COLO829 (cell line): Measurements from ENCODE around the gene LSP1.
"Not testable (repeated sequence)": the region's sequence is repeated elsewhere in the genome, so short reads cannot be mapped to it uniquely, and the experiment has no call there.

Experiments used
- DNase-seq: peaks from one replicate; pipeline ENCODE4 v3.0.0; 2012; ENCODE audit warnings: low spot score

Gene LSP1

DNA sequence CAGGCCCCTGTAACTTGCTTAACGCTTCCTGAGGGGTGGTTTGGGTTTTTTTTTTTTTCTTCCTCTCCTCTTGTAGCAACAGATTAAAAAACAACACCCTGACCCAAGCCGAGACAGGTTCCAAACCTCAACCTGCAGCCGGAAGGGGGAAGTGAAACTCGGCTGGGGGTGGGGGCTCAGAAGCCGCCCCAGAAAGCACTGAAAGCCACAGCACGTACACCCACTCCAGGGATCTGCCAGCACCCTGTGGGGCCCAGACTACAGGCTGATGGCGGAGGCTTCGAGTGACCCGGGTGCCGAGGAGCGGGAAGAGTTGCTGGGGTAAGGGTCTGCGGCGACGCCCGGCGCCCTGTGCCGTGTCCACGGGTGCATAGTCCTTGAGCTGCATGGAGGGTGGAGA, at the start of gene LSP1:
TSS of gene LSP1 (plus strand) at position 208 of the 400 bp plus-strand sequence. CDS start at position 269, 61 bp downstream.
- no peak for DNase-seq

- no peak for DNase-seq
These were observed 49.6 kb upstream of the LSP1 start for GRCh38 chr11:1803246-1803645.

DNA sequence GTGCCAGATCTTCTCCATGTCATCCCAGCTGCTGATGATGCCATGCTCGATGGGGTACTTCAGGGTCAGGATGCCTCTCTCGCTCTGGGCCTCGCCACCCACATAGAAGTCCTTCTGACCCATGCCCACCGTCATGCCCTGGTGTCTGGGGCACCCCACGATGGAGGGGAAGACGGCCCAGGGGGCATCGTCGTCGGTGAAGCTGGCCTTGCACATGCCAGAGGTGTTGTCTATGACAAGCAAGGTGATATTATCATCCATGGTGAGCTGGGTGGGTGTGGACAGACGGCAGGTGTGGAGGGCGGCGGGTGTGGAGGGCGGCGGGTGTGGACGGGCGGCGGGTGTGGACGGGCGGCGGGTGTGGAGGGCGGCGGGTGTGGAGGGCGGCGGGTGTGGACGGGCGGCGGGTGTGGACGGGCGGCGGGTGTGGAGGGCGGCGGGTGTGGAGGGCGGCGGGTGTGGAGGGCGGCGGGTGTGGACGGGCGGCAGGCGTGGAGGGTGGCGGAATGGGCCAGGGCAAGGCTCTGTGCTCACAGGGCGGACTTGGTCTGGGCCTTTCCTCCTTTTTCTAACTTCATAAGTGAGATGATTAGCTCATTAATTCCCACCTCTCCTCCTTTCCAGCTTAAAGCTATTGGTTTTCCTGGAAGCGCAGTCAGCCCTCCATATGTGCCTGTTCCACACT, 48.9 kb upstream of the LSP1 start:
- DNase-seq: not testable (repeated sequence)

- no peak for DNase-seq
These were observed 47.4 kb upstream of the LSP1 start for GRCh38 chr11:1805525-1805924.

DNA sequence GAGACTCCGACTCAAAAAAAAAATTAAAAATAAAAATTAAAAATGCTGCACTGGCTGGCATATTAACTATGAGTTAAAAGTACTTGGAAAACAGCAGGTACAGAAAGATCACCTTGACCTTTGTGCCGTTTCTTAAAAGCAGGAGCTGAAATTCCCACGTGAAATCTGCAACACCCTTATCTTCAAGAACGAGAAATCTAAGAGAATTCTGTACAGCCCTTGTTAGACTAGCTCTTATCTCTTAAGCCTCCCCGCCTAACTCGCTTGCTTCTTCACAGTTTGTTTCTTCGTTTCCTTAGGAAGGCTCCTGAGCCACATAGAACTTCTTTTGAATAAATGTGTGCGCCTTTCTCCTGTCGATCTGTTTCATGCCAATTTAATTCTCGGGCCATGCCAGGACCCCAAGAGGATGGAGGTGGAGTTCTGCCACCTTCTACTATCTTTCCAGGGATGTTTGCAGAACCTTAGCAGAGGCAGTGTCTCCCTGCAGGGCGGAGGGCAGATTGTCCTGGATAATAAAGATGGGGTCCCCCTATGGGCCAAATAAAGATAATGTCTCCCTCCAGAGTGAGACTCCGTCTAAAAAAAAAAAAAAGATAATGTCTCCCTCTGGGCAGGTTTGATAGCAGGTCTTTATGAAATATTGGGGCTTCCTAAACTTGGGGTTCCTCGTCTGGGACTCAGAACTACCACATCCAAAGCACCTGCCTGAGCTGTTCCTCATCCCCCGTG, 45.5 kb upstream of the LSP1 start:
- no peak for DNase-seq

- DNase-seq: no peak
These were observed 42.1 kb upstream of the LSP1 start for GRCh38 chr11:1810761-1811160.

GRCh38 chr11:1812274-1812673, 40.6 kb upstream of the LSP1 start:
- DNase-seq: no peak

DNA sequence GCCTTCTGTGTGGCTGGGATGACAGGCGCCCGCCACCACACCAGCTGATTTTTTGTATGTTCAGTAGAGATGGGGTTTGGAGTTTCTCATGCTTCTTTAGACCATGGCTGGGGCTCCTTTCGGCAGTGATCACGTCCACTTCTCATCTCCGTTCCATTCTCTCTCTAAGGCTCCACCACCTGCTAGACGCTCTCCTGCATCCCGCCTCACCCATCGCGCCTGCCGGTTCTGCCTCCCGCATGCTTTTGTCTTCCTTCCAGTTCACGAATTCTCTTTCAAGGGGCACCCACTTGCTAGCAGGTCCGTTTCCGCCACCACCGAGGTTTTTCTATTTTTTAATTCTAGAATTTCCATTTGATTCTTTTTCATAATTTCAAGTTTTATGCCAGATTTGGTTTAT, 40.1 kb upstream of the LSP1 start:
- no peak for DNase-seq

GRCh38 chr11:1813356-1813755, 39.5 kb upstream of the LSP1 start:
- DNase-seq: not testable (repeated sequence)

DNA sequence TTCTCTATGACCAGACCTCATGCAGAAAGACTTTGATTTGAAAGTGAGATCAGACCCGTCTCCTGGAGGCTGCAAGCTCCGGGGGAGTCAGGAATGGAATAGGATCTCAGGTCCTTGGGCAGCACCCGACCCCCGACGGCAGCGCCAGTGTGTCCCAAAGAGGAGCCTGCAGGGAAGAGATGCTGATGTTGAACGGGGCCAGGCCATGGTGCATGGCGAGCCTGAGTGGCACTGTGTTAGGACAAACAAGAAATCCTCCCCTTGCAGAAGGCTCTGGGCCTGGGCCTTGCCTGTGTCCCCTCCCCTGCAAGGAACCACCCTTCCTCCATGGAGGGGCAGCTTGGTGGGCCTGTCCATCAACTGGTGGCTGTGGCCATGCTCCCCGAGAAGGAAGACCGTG, 38.2 kb upstream of the LSP1 start:
- no peak for DNase-seq

GRCh38 chr11:1815311-1815710, 37.6 kb upstream of the LSP1 start:
- no peak for DNase-seq

- no peak for DNase-seq
These were observed 37.1 kb upstream of the LSP1 start for GRCh38 chr11:1815751-1816150.

DNA sequence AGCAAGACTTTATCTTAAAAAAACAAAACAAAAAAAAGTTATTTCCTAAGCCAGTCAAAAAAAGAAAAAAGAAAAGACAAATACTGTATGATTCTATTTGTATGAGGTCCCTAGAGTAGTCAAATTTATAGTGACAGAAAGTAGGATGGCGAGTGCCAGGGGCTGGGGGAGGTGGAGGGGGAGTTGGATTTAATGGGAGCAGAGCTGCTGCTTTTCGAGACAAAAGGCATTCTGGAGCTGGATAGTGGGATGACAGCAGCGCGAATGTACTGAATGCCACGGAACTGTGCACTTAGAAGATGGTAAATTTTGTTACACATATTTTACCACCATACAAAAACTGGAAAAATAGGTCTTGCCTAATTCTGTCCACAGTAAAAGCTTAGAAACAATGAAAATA, 35.9 kb upstream of the LSP1 start:
- no peak for DNase-seq

DNA sequence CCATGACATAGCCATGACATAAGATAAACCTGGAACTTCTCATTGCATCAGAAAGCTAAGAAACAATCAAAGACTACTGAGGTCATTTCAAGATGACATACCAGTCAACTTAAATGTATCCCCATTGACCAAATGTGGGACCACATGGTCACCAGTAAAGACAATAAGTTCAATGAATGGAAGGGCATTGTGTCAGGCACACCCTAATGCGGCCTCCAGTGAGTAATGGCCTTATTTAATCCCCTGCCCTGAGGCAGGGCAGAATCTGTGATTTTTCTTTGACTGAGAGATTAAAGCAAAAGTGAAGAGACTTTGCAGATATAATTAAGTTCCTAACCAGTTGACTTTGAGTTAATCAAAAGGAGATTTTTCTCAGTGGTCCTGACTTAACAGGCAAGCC, 35.4 kb upstream of the LSP1 start:
- DNase-seq: peak; percentile 74

DNA sequence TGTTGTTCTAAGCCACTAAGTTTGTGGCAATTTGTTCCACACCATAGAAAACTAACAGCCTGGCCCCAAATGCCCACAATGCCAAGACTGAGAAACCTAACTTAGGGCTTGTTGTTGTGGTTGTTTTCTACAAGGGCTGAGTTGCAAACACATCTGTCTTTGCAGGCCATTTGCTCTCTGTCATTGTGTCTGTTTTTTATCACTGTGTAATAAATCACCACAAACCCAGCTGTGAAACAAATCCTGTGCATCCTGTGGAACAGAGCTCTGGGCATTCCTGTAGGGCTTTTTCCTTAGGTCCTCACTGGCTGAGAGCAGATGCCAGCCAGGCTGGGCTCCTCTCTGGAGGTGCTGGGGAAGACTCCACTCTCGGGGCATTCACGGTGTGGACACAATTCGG, 33.8 kb upstream of the LSP1 start:
- DNase-seq: no peak

DNA sequence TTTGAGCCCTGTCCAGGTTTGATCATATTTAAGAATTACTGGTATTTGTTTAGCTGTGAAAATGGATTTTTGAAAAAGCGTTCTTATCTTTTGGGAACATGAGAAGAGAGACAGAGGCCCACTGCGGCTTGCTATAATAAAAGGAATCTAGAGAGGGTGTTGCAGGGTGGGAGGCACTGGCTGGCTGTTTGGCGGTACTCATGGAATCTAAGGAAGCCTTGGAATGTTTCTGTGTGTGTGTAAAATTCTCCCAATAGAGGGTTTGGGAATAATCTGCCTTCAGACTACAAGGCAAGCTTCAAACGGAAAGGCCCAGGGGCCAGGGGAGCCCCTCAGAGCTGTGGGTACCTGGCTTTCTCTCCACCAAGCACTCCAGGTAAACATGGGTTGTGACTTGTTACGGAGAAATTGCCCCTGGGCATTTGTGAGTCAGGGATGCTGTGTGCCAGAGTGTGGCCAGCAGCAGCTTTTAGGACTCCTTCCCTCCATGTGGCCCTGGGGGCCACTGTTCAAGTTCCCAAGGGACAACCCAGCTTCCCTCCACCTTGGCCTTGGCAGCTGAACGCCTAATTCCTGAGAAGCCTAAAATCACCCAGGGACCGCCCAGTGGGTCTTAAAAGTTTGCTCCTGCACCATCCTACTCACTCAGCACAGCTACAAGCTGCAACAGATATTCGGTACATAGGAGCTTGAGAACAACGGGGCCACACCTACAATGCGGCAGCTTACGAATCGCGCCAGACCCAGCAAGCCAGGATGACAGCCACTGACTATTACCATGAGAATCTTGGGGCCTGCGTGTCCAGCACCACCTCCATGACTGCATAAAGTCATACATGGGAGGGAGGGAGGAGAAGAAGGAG, 32.2 kb upstream of the LSP1 start:
- no peak for DNase-seq

DNA sequence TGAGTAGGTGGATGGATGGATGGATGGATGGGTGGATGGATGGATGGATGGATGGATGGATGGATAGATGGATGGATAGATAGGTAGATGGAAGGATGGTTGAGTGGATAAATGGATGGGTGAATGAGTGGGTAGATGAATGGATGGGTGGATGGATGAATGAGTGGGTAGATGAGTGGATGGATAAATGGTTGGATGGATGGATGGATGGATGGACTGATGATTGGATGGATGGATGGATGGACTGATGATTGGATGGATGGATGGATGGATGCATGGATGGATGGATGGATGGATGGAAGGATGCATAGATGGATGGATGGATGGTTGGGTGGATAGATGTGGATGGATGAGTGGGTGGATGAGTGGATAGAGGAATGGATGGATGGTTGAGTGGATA, 31.3 kb upstream of the LSP1 start:
- DNase-seq: no peak

GRCh38 chr11:1822648-1823375, 30.1 kb upstream of the LSP1 start:
- no peak for DNase-seq

DNA sequence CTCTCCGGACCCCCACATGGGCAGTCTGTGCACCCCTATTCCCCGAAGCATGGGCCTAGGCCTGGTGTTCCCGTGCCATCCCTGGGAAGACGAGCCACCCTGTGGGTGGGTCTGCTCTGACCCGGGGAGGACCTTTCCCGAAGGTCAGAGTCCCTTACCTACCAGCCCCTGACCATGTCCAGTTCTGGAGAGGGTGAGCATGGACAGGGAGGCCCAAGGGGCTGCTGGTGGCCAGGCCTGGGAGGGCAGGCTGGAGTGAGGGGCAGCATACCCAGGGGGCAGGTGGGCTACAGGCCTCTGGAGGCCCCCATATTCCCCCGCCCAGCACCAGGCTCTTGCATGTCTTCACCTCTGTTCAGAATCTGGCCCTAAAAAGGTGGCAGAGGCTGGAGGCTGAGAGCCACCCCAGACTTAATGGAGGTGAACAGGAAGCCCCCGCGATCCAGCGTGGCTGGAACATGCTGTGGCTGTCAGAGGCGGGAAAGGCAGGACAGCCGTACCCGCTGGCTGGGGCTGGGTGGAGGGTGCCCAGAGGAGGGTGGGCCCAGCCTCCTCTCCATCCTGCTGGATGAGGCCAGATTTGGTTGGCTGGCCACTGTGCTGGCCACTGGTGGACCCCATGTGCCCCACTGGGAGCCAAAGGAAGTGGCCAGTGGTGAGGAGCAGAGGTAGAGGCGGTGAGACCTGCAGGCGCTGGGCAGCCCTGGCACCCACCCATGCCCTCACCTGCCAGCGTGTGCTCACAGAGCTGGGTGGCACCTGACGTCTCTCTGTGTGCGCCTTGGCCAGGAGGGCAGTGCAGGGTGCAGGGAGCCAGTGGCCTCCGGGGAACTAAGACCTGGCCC, 29.3 kb upstream of the LSP1 start:
- DNase-seq: no peak

DNA sequence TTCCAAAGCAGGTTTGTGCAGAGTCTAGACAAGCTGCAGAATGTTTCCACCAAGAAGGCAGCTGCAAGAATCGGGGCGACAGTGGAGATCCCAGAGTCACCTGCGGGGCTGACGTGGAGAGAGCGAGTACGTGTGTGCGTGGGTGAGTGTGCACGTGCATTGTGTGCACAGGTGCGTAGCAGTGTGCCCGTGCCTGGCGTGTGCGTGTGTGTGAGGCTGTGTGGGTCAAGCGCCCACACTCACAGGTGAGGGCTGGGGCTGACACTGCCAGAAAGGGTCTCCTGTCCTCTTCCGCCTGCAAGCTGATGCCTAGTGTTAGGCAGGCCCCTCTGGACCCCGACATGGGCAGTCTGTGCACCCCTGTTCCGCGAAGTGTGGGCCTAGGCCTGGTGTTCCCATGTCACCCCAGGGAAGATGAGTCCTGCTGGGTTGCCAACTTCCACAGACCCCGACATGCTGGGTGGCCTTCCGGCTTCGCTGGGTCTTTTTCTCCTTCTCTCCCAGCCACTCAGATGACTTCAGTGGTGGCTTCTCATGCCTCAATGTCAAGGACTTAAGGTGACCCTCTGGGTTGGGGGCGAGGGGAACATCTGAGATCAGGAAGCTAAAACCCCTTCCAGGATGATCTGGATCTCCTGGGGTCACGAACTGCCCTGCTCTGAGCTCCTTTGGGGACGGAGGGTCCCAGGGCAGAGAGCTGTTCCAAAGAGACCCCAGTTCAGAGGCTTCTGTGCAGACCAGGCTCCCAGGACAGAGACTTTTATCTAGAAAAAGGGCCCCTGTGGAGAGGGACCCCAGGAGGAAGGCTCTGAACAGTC, 28.5 kb upstream of the LSP1 start:
- no peak for DNase-seq
